ENCODE measurements around the gene DUSP2.

DNA sequence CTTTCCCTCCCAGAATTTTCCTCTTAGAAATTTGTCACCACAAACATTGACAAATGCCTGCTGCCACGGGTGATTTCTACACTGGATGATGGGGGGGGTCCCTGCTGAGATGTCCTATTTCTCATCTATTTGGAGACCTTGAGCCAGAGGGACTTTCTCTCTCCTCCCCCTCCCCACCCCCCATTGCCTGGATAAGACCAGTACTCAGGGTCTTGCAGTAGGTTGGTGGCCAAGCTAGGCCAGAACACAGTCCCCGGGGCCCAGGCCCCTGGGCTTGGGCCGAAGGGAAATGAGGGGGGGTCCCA is 560 bp upstream of the DUSP2 start:
- TF ChIP-seq CTCF (IDR thresholded peaks at IDR 0.05) (no peak), POLR2A (IDR thresholded peaks at IDR 0.05) (no peak)

All from Peyer's patch (tissue), 4 donors.